G401.6 (cell line): ENCODE measurements around the gene AFG1L.
"Not testable (repeated sequence)": the region's sequence is repeated elsewhere in the genome, so short reads cannot be mapped to it uniquely, and the experiment has no call there.

ENCODE experiments used
- FAIRE-seq: peaks from 2 replicates; lab custom pipeline; 2012; peaks lifted over from hg19 to GRCh38; lab: Jason Lieb, UNC

The AFG1L gene

GRCh38 chr6:108294727-108295625 lies at the start of gene AFG1L:
Gene AFG1L, plus strand, starts transcription at chr6:108295054. Its CDS starts 26 bp downstream, at chr6:108295080.
- FAIRE-seq: peak; percentile 95

- FAIRE-seq: not testable (repeated sequence)
Observed at GRCh38 chr6:108245095-108245494, 49.8 kb upstream of the AFG1L start.

GRCh38 chr6:108247965-108248536 lies 46.8 kb upstream of the AFG1L start:
- no peak for FAIRE-seq

GRCh38 chr6:108250240-108250866 lies 44.5 kb upstream of the AFG1L start:
- FAIRE-seq: no peak

- FAIRE-seq: no peak
Observed at GRCh38 chr6:108251252-108251651, 43.6 kb upstream of the AFG1L start.

- no peak for FAIRE-seq
Observed at GRCh38 chr6:108252055-108252454, 42.8 kb upstream of the AFG1L start.

- no peak for FAIRE-seq
Observed at GRCh38 chr6:108253241-108253640, 41.6 kb upstream of the AFG1L start.

GRCh38 chr6:108254433-108255410 lies 40.1 kb upstream of the AFG1L start:
- FAIRE-seq: no peak

GRCh38 chr6:108260126-108260808 lies 34.6 kb upstream of the AFG1L start:
- FAIRE-seq: no peak

GRCh38 chr6:108260809-108261569 lies 33.9 kb upstream of the AFG1L start, which contains the start of gene SNX3:
Gene SNX3, minus strand, starts transcription at chr6:108261040. Its CDS starts 119 bp downstream, at chr6:108260921.
- FAIRE-seq: peak; percentile 97

GRCh38 chr6:108263371-108263770 lies 31.5 kb upstream of the AFG1L start:
- FAIRE-seq: no peak

GRCh38 chr6:108268845-108269244 lies 26.0 kb upstream of the AFG1L start:
- FAIRE-seq: no peak

- FAIRE-seq: not testable (repeated sequence)
Observed at GRCh38 chr6:108269955-108270354, 24.9 kb upstream of the AFG1L start.

GRCh38 chr6:108274546-108274945 lies 20.3 kb upstream of the AFG1L start:
- FAIRE-seq: no peak

GRCh38 chr6:108275976-108276375 lies 18.9 kb upstream of the AFG1L start:
- FAIRE-seq: no peak

GRCh38 chr6:108277295-108277694 lies 17.6 kb upstream of the AFG1L start:
- no peak for FAIRE-seq

GRCh38 chr6:108277831-108278230 lies 17.0 kb upstream of the AFG1L start:
- no peak for FAIRE-seq

- no peak for FAIRE-seq
Observed at GRCh38 chr6:108285381-108285780, 9.5 kb upstream of the AFG1L start.

- no peak for FAIRE-seq
Observed at GRCh38 chr6:108286366-108286765, 8.5 kb upstream of the AFG1L start.

GRCh38 chr6:108287373-108287772 lies 7.5 kb upstream of the AFG1L start:
- FAIRE-seq: no peak
